Measurements from ENCODE around the gene NPIPB8.
"Not testable (repeated sequence)": the region's sequence is repeated elsewhere in the genome, so short reads cannot be mapped to it uniquely, and the experiment has no call there.

Gene NPIPB8

DNA sequence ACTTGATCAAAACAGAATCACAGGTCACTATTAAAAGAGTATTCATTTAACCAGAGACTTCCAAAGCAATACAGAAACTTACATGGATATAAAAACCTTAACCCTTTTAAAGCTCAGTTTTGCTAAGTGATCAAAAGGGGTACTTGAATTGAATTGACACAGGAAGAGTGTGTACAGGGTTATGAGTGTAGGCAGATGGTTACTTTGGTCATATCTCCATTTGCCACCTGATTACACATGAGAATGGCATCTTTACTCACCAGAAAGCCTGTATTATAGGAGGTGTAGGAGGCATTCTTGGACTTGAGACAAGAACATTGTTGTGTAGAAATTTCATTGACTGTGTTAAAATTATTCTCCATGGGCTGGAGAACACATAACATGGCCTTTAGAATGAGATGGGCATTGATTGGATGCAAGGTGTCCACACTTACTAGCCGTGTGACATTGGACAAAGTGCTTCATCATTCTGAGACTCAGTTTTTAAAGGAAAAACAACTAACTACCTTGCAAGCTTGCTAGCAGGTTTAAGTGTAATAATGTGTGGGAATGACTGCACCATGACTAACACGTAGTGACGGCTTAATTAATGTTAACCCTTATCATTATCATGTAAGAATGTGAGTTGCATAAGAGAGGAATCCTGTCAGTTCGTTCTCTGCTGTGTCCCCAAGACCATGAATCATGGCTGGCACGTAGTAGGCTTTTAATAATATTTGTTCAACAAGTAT is 1.6 kb upstream of the NPIPB8 start:
- peak; percentile 35 for DNase-seq

DNA sequence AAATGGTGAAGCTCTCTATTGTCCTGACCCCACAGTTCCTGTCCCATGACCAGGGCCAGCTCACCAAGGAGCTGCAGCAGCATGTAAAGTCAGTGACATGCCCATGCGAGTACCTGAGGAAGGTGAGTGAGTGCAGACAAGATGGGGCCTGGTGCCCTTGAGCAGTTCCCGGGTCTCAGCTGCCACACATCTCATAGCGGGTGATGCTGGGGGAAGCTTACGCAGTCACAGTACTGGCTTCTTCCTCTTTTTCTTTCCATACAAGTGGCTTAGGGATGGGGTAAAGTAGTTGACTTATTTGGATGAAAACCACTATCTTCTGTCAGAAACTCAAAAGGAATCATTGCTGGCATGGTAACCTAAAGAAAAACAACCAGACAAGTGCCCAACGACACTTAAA is 494 bp downstream of the NPIPB8 start:
- not testable (repeated sequence) for DNase-seq

DNA sequence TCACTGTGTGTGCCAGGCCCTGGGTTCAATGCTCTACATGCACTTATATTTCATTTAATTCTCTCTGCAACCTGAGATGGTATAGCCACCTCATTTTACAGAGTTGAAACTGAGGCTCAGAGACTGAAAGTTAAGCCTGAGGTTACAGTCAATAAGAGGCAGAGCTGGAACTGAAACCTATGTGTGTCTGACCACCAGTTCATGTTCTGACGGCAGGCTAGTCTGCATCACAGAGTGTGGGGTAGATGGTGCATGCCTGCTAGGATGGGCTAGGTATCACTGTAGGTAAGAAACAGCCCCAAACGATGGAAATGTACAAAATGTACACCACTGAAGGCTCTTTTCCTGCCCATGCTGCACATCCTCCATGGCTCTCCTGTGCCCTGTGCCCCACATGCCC is 2.1 kb downstream of the NPIPB8 start:
- not testable (repeated sequence) for DNase-seq

DNA sequence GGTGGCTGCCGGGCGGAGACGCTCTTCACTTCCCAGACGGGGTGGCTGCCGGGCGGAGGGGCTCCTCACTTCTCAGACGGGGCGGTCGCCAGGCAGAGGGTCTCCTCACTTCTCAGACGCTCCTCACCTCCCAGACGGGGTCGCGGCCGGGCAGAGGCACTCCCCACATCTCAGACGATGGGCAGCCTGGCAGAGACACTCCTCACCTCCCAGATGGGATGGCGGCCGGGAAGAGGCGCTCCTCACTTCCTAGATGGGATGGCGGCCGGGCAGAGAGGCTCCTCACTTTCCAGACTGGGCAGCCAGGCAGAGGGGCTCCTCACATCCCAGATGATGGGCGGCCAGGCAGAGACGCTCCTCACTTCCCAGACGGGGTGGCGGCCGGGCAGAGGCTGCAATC is 28.4 kb downstream of the NPIPB8 start:
- DNase-seq, result not testable (repeated sequence)

DNA sequence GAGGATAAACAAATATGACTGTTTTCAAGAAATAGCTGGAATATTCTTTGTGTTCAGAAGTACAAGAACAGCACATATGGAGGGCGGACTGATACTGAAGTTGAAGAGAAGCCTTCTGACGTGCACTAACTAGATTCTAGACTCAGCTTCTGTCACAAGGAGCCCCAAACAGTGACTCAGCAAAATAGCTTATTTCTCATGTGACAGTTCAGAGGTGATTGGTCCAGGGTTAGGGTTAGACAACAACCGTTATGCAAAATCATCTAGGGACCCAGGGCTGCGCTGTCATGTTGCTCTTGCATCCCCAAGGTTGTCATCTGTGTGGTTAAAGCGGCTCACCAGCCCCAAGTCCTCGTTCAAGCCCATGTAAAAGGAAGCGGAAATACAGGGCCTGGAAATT is 29.6 kb downstream of the NPIPB8 start:
- not testable (repeated sequence) for DNase-seq

DNA sequence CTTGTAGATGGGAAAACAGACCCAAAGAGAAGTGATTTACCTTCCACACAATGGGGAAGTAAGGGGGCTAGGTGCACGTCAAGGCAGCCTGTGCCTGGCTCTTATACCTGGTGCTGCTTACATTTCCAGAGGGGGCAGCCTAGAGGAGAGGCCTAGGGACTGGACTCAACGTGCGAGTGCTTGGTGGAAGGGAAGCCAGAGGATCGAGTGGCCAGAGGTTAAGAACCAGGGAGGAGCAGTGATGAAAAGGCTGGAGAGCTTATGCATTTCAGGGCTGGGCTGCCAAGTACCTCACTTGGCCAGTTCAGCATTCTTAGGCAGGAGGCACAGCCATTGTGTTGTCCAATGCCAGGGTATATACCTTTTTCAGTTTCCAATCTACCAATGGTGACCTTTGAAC is 30.3 kb downstream of the NPIPB8 start:
- not testable (repeated sequence) for DNase-seq

DNA sequence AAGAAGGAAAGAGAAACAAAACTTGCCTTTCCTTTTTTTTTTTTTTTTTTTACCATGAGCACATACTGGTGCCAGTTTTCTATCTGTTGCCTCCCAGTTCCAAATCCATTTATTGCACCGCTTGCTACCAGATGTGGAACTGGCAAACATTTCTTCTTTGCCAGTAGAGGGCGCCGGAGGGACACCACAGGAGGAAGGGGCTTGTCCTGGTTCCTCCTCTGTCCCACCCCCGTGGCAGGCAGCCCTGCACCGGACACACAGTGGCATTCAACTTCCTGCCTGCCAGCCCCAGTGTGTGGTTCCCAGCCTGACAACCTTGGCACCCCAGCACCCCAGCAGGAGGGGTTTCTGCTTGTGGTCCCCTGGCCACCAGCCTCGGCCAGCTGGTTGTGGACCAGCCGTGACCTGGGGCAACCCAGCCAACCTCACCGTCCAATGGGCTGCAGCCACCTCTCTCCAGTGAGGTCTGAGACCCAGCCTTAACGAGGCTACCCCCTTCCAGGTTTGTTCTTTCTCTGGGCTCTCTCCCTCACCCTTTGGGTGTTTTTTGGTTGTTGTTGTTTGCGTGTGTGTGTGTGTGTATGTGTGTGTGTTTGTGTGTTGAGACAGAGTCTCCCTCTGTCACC is 50.6 kb downstream of the NPIPB8 start:
- not testable (repeated sequence) for DNase-seq

DNA sequence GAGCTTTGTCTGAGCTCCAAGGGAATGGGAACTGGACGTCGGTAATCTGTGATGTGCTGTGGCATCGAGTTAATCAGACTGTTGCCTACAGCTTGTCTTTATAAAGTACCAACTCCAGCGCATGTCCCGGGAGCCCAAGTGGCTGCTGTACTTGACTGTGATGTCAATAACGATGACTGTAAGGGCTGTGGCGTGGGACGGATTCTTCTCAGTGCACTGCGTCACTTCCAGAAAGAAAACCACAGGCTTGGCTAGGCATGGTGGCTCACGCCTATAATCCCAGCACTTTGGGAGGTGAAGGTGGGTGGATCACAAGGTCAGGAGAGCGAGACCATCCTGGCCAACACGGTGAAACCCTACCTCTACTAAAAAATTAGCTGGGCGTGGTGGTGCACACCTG is 51.6 kb downstream of the NPIPB8 start:
- not testable (repeated sequence) for DNase-seq

DNA sequence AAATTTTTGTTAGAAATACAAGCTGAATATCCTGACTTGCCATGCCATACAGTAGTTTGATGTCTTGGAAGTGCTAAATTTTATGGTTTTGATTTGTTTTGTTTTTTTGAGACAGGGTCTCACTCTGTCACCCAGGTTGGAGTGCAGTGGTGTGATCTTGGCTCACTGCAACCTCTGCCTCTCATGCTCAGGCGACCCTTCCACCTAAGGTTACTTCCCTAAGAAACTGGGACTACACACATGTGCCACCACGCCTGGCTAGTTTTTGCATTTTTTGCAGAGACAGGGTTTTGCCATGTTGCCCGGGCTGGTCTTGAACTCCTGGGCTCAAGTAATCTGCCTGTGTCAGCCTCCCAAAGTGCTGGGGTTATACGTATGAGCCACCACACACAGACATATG is 53.9 kb downstream of the NPIPB8 start:
- not testable (repeated sequence) for DNase-seq

DNA sequence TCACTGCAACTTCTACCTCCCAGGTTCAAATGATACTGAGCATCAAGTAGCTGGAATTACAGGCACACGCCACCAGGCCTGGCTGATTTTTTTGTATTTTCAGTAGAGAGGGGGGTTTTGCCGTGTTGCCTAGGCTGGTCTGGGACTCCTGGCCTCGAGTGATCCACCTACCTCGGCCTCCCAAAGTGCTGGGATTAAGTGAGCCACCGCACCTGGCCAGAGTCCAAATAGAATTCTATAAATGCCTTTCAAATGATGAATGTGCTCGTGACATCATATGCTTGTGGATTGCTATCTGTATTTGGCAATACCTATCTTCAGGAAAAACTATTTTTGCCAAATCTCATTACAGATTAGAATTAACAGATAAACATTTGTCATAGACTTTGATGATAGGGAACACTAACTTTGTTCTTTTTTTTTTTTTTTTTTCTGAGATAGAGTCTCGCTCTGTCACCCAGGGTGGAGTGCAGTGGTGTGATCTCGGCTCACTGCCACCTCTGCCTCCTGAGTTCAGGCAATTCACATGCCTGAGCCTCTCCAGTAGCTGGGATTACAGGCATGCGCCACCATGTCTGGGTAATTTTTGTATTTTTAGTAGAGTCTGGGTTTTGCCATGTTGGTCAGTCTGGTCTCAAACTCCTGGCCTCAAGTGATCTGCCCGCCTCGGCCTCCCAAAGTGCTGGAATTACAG is 55.5 kb downstream of the NPIPB8 start:
- not testable (repeated sequence) for DNase-seq

DNA sequence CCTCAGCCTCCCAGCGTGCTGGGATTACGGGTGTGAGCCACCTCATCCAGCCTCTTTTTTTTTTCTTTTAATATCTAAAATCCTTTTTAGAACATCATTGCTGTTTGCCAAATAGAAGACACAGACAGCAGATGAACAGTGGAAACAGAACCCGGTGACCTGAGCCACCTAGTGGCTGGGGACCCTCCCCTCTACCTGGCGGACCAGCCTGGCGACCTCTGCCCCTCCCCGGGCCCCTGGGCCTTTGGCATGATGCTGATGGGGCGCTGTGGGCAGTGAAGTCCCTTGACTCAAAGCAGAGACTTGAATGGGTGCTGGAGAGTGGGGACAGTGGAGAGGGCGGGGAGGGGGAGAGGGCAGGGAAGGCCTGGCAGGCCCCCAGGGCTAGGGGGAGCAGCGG is 61.9 kb downstream of the NPIPB8 start:
- DNase-seq, result not testable (repeated sequence)

DNA sequence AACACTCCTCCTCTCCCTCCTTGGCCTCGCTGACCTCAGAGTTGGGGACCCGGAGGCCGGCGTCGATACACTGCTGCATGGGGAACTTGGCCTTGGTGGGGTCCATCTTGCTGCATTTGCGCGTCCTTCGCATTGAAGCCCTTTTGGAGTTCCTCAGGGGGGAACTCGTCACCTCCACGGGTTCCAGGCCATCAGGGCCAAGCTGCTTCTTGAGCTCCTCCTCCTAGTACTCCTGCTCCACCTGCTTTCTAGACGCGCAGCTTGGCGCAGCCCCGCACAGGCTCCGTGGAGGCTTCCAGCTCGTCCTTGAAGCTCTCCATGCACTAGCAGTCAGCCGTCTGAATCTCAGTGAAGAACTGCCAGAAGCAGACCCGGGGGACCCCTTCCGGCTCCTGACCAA is 62.5 kb downstream of the NPIPB8 start:
- DNase-seq, result not testable (repeated sequence)

DNA sequence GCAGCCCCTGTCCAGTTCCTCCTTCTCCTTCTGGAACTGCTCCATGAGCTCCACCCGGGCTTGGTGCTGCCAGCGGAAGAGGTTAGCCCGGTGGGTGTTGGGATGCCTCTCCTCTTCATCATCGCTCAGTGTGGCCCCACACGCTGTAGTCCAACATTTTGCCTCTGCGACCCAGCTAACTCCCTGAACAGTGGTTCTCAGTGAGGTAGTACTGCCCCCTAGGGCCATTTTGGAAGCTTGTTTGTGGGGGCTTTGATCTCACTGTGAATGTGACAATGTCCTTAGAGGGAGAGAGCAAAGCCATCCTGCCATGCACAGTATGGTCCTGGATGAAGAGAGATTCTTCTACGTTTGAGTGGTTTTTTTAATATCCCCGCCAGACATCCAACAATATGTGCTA is 63.5 kb downstream of the NPIPB8 start:
- DNase-seq, result not testable (repeated sequence)

DNA sequence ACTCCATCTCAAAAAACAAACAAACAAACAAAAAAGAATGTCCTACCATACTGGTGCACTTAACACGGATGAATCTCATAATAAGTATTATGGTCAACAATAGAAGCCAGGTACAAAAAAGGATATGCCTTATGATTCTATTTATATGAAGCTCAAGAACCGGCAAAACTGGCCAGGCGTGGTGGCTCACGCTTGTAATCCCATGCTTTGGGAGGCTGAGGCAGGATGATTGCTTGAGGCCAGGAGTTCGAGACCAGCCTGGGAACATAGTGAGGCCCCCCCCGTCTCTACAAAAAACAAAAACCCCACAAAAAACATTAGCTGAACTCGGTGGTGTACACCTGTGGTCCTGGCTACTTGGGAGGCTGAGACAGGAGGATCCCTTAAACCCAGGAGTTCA is 66.4 kb downstream of the NPIPB8 start:
- DNase-seq, result not testable (repeated sequence)

Measured in fibroblast of skin of scalp (primary cell).